IMR-90 (cell line): Measurements from ENCODE around the gene OR6V1. TPM values are rescaled to one million over a fixed set of nuclear protein-coding genes. Genes with fewer than 3 reads are reported as not detected.

ENCODE experiments used
- ATAC-seq: fragments of 200-7000 bp; cut with Tn5 transposase; 2 replicates; pipeline ENCODE4 v1.9.1; 2020; ENCODE audit warnings: low read depth, mild to moderate bottlenecking, moderate library complexity
- BruUV-seq: library from RNA; stranded (reverse); fragments of 400-500 nt; replicated peaks from 2 replicates; lab custom pipeline; 2021; lab: Mats Ljungman, UMichigan
- CTCF ChIA-PET: fragments of 300-600 bp; formaldehyde crosslinking; extraction: SDS; loops from one replicate; lab custom pipeline; 2021; ENCODE audit warnings: antibody characterized with exemption; lab: Yijun Ruan, JAX
- POLR2A ChIA-PET: fragments of 300-600 bp; sonication (Branson Sonifier 250); formaldehyde crosslinking; loops from one replicate; lab custom pipeline; 2022; ENCODE audit warnings: antibody characterized with exemption; ENCODE audit not compliant: unreplicated experiment; lab: Charles Lee
- DNase-seq: peaks from one replicate; pipeline ENCODE4 v3.0.0; 2013
- H2AFZ ChIP-seq: replicated peaks from 2 replicates; pipeline ENCODE3; 2013; ENCODE audit warnings: low read length, mild to moderate bottlenecking; ENCODE audit not compliant: poor library complexity
- H2AK5ac ChIP-seq: 2 replicates; pipeline ENCODE4 v1.6.1; 2013; ENCODE audit warnings: low read depth, low read length, inconsistent platforms
- H2AK9ac ChIP-seq: replicated peaks from 2 replicates; pipeline ENCODE3; 2013; ENCODE audit warnings: mild to moderate bottlenecking, low read depth, low read length, moderate library complexity; ENCODE audit not compliant: poor library complexity
- H2BK120ac ChIP-seq: 2 replicates; pipeline ENCODE4 v1.6.1; 2013; ENCODE audit warnings: low read depth, low read length, inconsistent platforms
- H2BK15ac ChIP-seq: 3 replicates; pipeline ENCODE4 v1.6.1; 2013; ENCODE audit warnings: low read depth, low read length, inconsistent platforms
- H2BK20ac ChIP-seq: 2 replicates; pipeline ENCODE4 v1.6.1; 2013; ENCODE audit warnings: low read depth, mild to moderate bottlenecking, inconsistent platforms, low read length, moderate library complexity
- H2BK5ac ChIP-seq: 2 replicates; pipeline ENCODE4 v1.6.1; 2013; ENCODE audit warnings: mild to moderate bottlenecking, low read depth, low read length, inconsistent platforms; ENCODE audit not compliant: poor library complexity, severe bottlenecking
- H3K14ac ChIP-seq: replicated peaks from 2 replicates; pipeline ENCODE4 v1.6.1; 2013; ENCODE audit warnings: low read depth, low read length, inconsistent platforms
- H3K18ac ChIP-seq: 2 replicates; pipeline ENCODE4 v1.6.1; 2013; ENCODE audit warnings: low read depth, low read length, control low read depth
- H3K23ac ChIP-seq: 2 replicates; pipeline ENCODE4 v1.6.1; 2013; ENCODE audit warnings: low read depth, low read length, inconsistent platforms
- H3K27ac ChIP-seq: 2 replicates; pipeline ENCODE4 v1.5.1; 2013; ENCODE audit warnings: mild to moderate bottlenecking, control low read depth, low read length; ENCODE audit not compliant: insufficient read depth
- H3K27me3 ChIP-seq: 2 replicates; pipeline ENCODE4 v1.6.1; 2013; ENCODE audit warnings: low read length; ENCODE audit not compliant: control insufficient read depth, insufficient read depth
- H3K36me3 ChIP-seq: 2 replicates; pipeline ENCODE4 v1.6.1; 2013; ENCODE audit warnings: low read length, mixed read lengths; ENCODE audit not compliant: control insufficient read depth, insufficient read depth
- H3K4ac ChIP-seq: 2 replicates; pipeline ENCODE4 v1.6.1; 2013; ENCODE audit warnings: low read depth, low read length, inconsistent platforms
- H3K4me1 ChIP-seq: 2 replicates; pipeline ENCODE4 v1.6.1; 2013; ENCODE audit warnings: low read length, mixed read lengths; ENCODE audit not compliant: control insufficient read depth, insufficient read depth
- H3K4me2 ChIP-seq: 2 replicates; pipeline ENCODE4 v1.6.1; 2013; ENCODE audit warnings: low read depth, mild to moderate bottlenecking, control low read depth, low read length, moderate library complexity
- H3K4me3 ChIP-seq: 2 replicates; pipeline ENCODE4 v1.5.1; 2013; ENCODE audit warnings: low read depth, mild to moderate bottlenecking, control low read depth, low read length, moderate library complexity; ENCODE audit not compliant: insufficient read depth
- H3K56ac ChIP-seq: 2 replicates; pipeline ENCODE4 v1.6.1; 2013; ENCODE audit warnings: low read length, inconsistent platforms; ENCODE audit not compliant: insufficient read depth; ENCODE audit errors: extremely low read depth
- H3K79me1 ChIP-seq, 2 experiments: 2 replicates each; pipeline ENCODE4 v1.6.1; 2013; ENCODE audit warnings: low read length in 2 of 2, inconsistent platforms in 1 of 2, low read depth in 1 of 2
- H3K9ac ChIP-seq: 2 replicates; pipeline ENCODE4 v1.6.1; 2013; ENCODE audit warnings: low read depth, low read length, control low read depth
- H3K9me1 ChIP-seq: 2 replicates; pipeline ENCODE4 v1.6.1; 2013; ENCODE audit warnings: low read length, inconsistent platforms; ENCODE audit not compliant: insufficient read depth
- H3K9me3 ChIP-seq: 2 replicates; pipeline ENCODE4 v1.6.1; 2013; ENCODE audit warnings: low read length; ENCODE audit not compliant: control insufficient read depth, insufficient read depth
- H4K20me1 ChIP-seq: 2 replicates; pipeline ENCODE4 v1.6.1; 2013; ENCODE audit warnings: low read length, inconsistent platforms; ENCODE audit not compliant: insufficient read depth
- H4K5ac ChIP-seq: 2 replicates; pipeline ENCODE4 v1.6.1; 2013; ENCODE audit warnings: mild to moderate bottlenecking, low read depth, low read length, control low read depth
- H4K8ac ChIP-seq, 2 experiments: 2 replicates each; pipeline ENCODE4 v1.6.1; 2013; ENCODE audit warnings: low read depth in 2 of 2, low read length in 2 of 2, control low read depth in 1 of 2, inconsistent platforms in 1 of 2
- H4K91ac ChIP-seq: 2 replicates; pipeline ENCODE4 v1.6.1; 2013; ENCODE audit warnings: low read depth, low read length, inconsistent platforms; ENCODE audit not compliant: insufficient read depth
- BHLHE40 ChIP-seq: fragments of 150-350 bp; IDR thresholded peaks from 2 replicates; pipeline ENCODE4 v1.6.1; 2016; ENCODE audit warnings: mild to moderate bottlenecking, low read depth, low read length
- MAZ ChIP-seq: IDR thresholded peaks from 2 replicates; pipeline ENCODE4 v1.6.1; 2012; ENCODE audit warnings: low read depth, mild to moderate bottlenecking, low read length, improper control_type of control experiment, moderate library complexity, borderline replicate concordance
- MXI1 ChIP-seq: IDR thresholded peaks from 2 replicates; pipeline ENCODE4 v1.6.1; 2012; ENCODE audit warnings: low read depth, mild to moderate bottlenecking, low read length, moderate library complexity, borderline replicate concordance
- RFX5 ChIP-seq: IDR thresholded peaks from 2 replicates; pipeline ENCODE4 v1.8.0; 2012; ENCODE audit warnings: low read depth, mild to moderate bottlenecking, low read length, moderate library complexity
- WGBS, 2 experiments: methylation state at CpG; one replicate each; pipeline versions ENCODE4 v1.1.5 to v1.1.7; 2013; ENCODE audit warnings: missing lambda C conversion rate in 2 of 2; ENCODE audit not compliant: insufficient read length in 1 of 2; ENCODE audit errors: extremely low coverage in 2 of 2; 5-methylcytosine and 5-hydroxymethylcytosine counted together
- dilution Hi-C: fragments of 300-500 bp; cut with HindIII; formaldehyde crosslinking; loops from one replicate; pipeline ENCODE4 v1.14.3; 2018; ENCODE audit warnings: low sequenced_read_pairs; ENCODE audit not compliant: unreplicated experiment
- in situ Hi-C: fragments of 300-500 bp; cut with MboI; formaldehyde crosslinking; loops from 3 replicates; pipeline ENCODE4 v1.14.3; 2019; ENCODE audit warnings: low sequenced_read_pairs, inconsistent platforms, mixed read lengths
- intact Hi-C: fragments of 100-400 bp; cut with micrococcal nuclease; formaldehyde crosslinking; loops from 2 replicates; pipeline ENCODE4 v1.10.0; 2022
- polyA plus RNA-seq, 3 experiments: library from polyadenylated mRNA; depleted of rRNA; stranded (reverse); fragments of >200 nt; gene quantifications; 2 replicates each; pipeline ENCODE4 v1.2.3, GENCODE V29; 2012; ENCODE audit warnings: low replicate concordance in 1 of 3
- total RNA-seq: library from RNA; depleted of rRNA; stranded (reverse); fragments of >200 nt; gene quantifications from 2 replicates; pipeline ENCODE4 v1.2.3, GENCODE V29; 2012

OR6V1 gene
- total and polyA plus RNA-seq, 2 of the 4 experiments (the other 2 are of a cell fraction) = not detected

- no peak within 1 kb of the TSS for H3K18ac ChIP-seq
- H2BK5ac ChIP-seq = no peak within 1 kb of the TSS
- CTCF ChIA-PET = no interaction called here
- H3K4me1 ChIP-seq = no peaks in the 10 kb centered on the region
- H3K79me1 ChIP-seq = no peaks in the 10 kb centered on the region
- H3K4ac ChIP-seq = no peak within 1 kb of the TSS
- no peak within 1 kb of the TSS for H2BK120ac ChIP-seq
- dilution Hi-C loops (no loop called here), intact Hi-C loops (no loop called here), in situ Hi-C loops (no loop called here)
- BruUV-seq = no TSS peak
- POLR2A ChIA-PET = no interaction called here
- H3K27me3 ChIP-seq = no peaks in the 10 kb centered on the region
- no peak within 1 kb of the TSS for H2AK5ac ChIP-seq
- H3K56ac ChIP-seq = no peak within 1 kb of the TSS
- H2AFZ ChIP-seq = no peak within 1 kb of the TSS
- no peak within 1 kb of the TSS for H4K5ac ChIP-seq
- no CpG with 5 or more reads among the region's 1 CpG for WGBS, 2 experiments
- DNase-seq (no peak), ATAC-seq (no peak)
- H3K9me3 ChIP-seq = no peaks in the 10 kb centered on the region; the same call in 1 of the 2 replicates
- no peak within 1 kb of the TSS for H3K4me2 ChIP-seq
- no peak within 1 kb of the TSS for H3K23ac ChIP-seq
- TF ChIP-seq RFX5 (no peak), MXI1 (no peak), MAZ (no peak), BHLHE40 (no peak)
- H4K8ac ChIP-seq = no peak within 1 kb of the TSS
- H3K9me1 ChIP-seq = no peaks in the 10 kb centered on the region
- no peaks in the 10 kb centered on the region for H4K20me1 ChIP-seq
- H2AK9ac ChIP-seq = no peak within 1 kb of the TSS
- no peaks in the 10 kb centered on the region for H3K36me3 ChIP-seq
- no peak within 1 kb of the TSS for H2BK15ac ChIP-seq
- no peak within 1 kb of the TSS for H3K4me3 ChIP-seq
- no peak within 1 kb of the TSS for H4K91ac ChIP-seq
- no peak within 1 kb of the TSS for H3K14ac ChIP-seq
- no peak within 1 kb of the TSS for H3K9ac ChIP-seq
- H3K27ac ChIP-seq = no peak within 1 kb of the TSS
- no peak within 1 kb of the TSS for H2BK20ac ChIP-seq
Observed at GRCh38 chr7:143027032-143027431, 25.1 kb upstream of the OR6V1 start, which contains the start of gene OR9A2. OR9A2 (minus strand) TSS chr7:143027132; CDS start chr7:143027132, 0 bp downstream.
